ENCODE data around the gene PROM1. TPM values are rescaled to one million over a fixed set of nuclear protein-coding genes. Genes with fewer than 3 reads are reported as not detected.

The PROM1 gene
- total and polyA plus RNA-seq, 3 donors from 2014 or later, result 24.5 to 32.9 (median 25.4) TPM

- Histone ChIP-seq H3K36me3 (ENCODE audit: low read depth, missing control alignments) (no peaks in the 10 kb centered on the region), H3K4me1 (peaks cover 6% of the 10 kb centered on the region), H3K9me3 (no peaks in the 10 kb centered on the region), H3K27ac (no peak overlapping the region), H3K4me3 (no peak overlapping the region), H3K27me3 (no peaks in the 10 kb centered on the region)
- 53 to 75% methylated on average over 1 of the region's 1 CpG for WGBS, 2 donors
- intact Hi-C loops (cut with DNase I; ENCODE audit: low total_unique reads), result no loop called here
- TF ChIP-seq, protein P1, sequence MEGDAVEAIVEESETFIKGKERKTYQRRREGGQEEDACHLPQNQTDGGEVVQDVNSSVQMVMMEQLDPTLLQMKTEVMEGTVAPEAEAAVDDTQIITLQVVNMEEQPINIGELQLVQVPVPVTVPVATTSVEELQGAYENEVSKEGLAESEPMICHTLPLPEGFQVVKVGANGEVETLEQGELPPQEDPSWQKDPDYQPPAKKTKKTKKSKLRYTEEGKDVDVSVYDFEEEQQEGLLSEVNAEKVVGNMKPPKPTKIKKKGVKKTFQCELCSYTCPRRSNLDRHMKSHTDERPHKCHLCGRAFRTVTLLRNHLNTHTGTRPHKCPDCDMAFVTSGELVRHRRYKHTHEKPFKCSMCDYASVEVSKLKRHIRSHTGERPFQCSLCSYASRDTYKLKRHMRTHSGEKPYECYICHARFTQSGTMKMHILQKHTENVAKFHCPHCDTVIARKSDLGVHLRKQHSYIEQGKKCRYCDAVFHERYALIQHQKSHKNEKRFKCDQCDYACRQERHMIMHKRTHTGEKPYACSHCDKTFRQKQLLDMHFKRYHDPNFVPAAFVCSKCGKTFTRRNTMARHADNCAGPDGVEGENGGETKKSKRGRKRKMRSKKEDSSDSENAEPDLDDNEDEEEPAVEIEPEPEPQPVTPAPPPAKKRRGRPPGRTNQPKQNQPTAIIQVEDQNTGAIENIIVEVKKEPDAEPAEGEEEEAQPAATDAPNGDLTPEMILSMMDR (IDR thresholded peaks at IDR 0.05), result no peak
- no peak for TF ChIP-seq POLR2A (IDR thresholded peaks at IDR 0.05)
- no peak for DNase-seq
Measured at GRCh38 chr4:16079046-16079445, 4.8 kb downstream of the PROM1 start.

DNA sequence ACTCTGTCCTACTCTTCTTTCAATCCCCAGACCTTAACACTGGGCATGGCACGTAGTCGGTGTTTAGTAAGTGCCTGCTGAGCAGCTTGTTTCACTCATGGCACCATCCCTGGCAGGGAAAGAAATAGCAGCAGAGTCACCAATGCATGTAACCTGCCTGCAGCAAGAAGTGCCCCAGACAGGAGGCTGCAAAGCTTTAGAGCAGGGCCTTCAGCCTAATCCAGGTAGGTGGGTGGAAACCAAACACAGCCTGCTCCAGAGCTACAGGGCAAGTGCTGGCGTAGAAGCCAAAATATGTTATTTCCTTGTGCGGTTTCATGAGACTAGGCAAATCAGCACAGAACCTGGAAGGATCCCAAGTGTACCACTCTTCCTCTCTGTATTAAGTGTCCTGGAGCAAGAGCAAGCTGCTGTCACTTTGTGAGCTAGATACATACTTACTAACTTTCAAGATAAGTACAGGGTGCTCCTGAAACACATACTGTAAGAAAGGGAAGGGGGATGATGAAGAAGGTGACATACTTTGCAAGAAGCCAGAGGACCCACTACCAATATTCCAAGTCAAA lies 5.5 kb downstream of the PROM1 start:
- H3K4me1 ChIP-seq, result peaks cover 6% of the 10 kb centered on the region
- WGBS, 2 donors, result 72 to 87% methylated on average over 4 of the region's 4 CpGs

DNA sequence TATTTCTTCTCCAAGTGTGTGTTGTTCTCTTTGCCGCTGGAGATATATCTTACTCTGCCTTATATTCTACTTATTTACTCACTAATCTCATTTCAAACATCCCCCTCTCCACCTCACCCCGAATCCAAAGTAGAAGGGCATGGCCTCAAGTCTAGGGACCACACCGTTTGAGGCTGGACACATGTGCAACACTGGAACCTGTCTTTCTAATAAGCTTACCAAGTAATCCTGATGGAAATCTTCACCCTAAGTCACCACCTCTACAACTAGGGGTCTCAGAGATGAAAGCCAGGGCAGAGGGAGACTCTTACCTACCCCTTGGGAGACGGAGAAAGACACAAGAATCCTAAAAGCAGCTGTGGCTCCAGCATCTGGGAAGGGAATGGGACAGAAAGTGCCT lies 6.0 kb downstream of the PROM1 start:
- H3K27ac ChIP-seq, result no peak overlapping the region
- DNase-seq, result no peak
- WGBS, 2 donors, result 74 to 78% methylated on average over 4 of the region's 4 CpGs
- no peaks in the 10 kb centered on the region for H3K27me3 ChIP-seq
- intact Hi-C loops (cut with DNase I; ENCODE audit: low total_unique reads), result no loop called here
- no peaks in the 10 kb centered on the region for H3K9me3 ChIP-seq
- H3K4me1 ChIP-seq, result peaks cover 4% of the 10 kb centered on the region
- no peaks in the 10 kb centered on the region for H3K36me3 ChIP-seq (ENCODE audit: low read depth, missing control alignments)
- no peak overlapping the region for H3K4me3 ChIP-seq
- TF ChIP-seq, protein P1 (IDR thresholded peaks at IDR 0.05), result no peak
- TF ChIP-seq POLR2A (IDR thresholded peaks at IDR 0.05), result no peak

More for the DNA sequence above, 5.5 kb downstream of the PROM1 start:
- TF ChIP-seq, protein P1 (IDR thresholded peaks at IDR 0.05), result no peak
- no peak for TF ChIP-seq POLR2A (IDR thresholded peaks at IDR 0.05)
- intact Hi-C loops (cut with DNase I; ENCODE audit: low total_unique reads), result no loop called here
- Histone ChIP-seq H3K27me3 (no peaks in the 10 kb centered on the region), H3K4me3 (no peak overlapping the region), H3K27ac (no peak overlapping the region), H3K36me3 (ENCODE audit: low read depth, missing control alignments) (no peaks in the 10 kb centered on the region), H3K9me3 (no peaks in the 10 kb centered on the region)
- DNase-seq, result no peak

DNA sequence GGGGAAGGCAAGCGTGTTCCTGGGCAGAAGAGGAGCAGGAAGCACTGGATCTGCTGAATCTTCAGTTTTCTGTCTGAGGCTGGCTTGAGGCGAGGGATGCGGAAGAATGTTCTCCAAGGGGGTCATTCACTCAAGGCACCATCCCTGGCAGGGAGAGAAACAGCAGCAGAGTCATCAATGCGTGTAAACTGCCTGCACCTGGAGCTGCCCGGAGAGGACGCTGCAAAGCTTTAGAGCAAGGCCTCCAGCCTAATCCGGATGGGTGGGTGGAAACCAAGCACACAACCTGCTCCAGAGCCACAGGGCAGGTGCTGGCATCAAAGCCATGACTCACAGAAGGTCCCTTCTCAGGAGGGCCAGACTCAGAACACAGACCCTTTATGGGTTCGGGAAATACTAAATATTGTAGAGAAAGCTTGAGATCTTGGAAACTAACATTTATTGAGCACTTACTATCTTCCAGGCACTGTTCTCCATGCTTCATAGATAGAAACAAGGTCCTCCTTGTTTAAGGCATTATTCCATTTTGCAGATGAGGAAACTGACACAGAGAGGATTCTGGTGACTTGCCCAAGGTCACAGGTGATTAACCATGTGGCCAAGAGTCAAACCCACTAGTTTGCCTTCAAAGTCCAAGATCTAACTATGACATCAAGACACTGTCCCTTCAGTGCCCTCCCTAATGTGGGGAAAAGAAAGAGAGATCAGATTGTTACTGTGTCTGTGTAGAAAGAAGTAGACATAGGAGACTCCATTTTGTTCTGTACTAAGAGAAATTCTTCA lies 7.7 kb downstream of the PROM1 start:
- H3K27me3 ChIP-seq, result no peaks in the 10 kb centered on the region
- no peaks in the 10 kb centered on the region for H3K9me3 ChIP-seq
- TF ChIP-seq POLR2A (IDR thresholded peaks at IDR 0.05), result no peak
- TF ChIP-seq, protein P1 (IDR thresholded peaks at IDR 0.05), result no peak
- H3K36me3 ChIP-seq (ENCODE audit: low read depth, missing control alignments), result no peaks in the 10 kb centered on the region
- 82 to 83% methylated on average over 8 of the region's 8 CpGs for WGBS, 2 donors
- H3K4me3 ChIP-seq, result no peak overlapping the region
- DNase-seq, result no peak
- intact Hi-C loops (cut with DNase I; ENCODE audit: low total_unique reads), result no loop called here
- H3K27ac ChIP-seq, result no peak overlapping the region
- no peaks in the 10 kb centered on the region for H3K4me1 ChIP-seq
